ENCODE measurements around the gene CHAD.

DNA sequence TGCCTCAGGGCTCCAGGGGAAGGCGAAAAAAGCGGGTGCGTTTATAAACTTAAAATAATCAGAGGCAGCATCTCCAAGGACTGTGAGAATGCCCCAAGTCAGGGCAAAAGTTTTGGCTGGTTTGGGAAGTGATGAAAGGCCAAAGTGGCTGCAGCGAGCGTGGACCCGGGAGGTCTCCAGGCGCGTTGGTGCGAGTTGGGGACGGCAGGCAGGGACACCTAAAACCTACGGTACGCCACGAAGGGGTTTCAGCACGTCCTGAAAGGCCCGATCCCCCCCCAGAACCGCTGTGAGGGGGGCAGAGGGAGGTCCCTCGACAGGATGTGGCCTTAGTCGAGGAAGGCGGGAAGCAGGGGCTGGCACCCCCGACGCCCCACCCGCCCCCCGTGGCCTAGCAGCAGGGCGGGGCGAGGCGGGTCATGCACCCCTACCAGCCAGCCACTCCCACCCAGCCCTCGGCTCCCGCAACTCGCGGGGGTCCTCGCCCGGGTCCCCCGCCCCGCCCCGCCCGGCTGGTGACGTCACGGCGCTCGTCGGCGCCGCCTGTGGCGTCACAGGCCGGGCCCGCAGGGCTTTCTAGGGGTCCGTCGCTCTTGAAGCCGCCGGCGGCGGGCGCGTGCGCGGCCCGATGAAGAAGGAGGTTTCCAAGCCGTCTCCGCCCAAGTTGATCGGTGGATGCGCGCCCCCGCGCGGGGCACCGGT, 39.3 kb upstream of the CHAD start, which contains the start of gene MYCBPAP:
- no peak; the same call in 1 of the 2 replicates for TF ChIP-seq CTCF (IDR thresholded peaks at IDR 0.05; ENCODE audit: low read length)
- TF ChIP-seq EZH2 (optimal IDR thresholded peaks at IDR 0.05; ENCODE audit: low read depth, low read length), result no peak
